K562 (cell line): ENCODE data around the gene KIAA2012. TPM values are rescaled to one million over a fixed set of nuclear protein-coding genes. Genes with fewer than 3 reads are reported as not detected.

Experiments used
- ATAC-seq: fragments of 200-7000 bp; cut with Tn5 transposase; 3 replicates; pipeline ENCODE4 v1.9.1; 2020; ENCODE audit warnings: moderate library complexity
- BruUV-seq: library from RNA; stranded (reverse); fragments of 400-500 nt; replicated peaks from 2 replicates; lab custom pipeline; 2021; lab: Mats Ljungman, UMichigan
- CTCF ChIA-PET: fragments of 300-600 bp; formaldehyde crosslinking; extraction: SDS; loops from one replicate; lab custom pipeline; 2021; ENCODE audit warnings: low intra/inter-chr PET ratio; lab: Yijun Ruan, JAX
- POLR2A ChIA-PET: fragments of 300-600, 350-650 bp; sonication (Branson Sonifier 250); formaldehyde crosslinking; extraction: SDS; loops from one replicate; lab custom pipeline; 2021; ENCODE audit warnings: antibody characterized with exemption, inconsistent platforms; lab: Yijun Ruan, JAX
- DNase-seq, 4 experiments: peaks; one replicate each; pipeline versions ENCODE4 v3.0.0 to v3.0.0-alpha.2; 2011 to 2018; ENCODE audit warnings: low spot score in 3 of 4, mixed read lengths in 3 of 4; ENCODE audit errors: extremely low read depth in 1 of 4
- FAIRE-seq: peaks from 2 replicates; lab custom pipeline; 2011; peaks lifted over from hg19 to GRCh38; lab: Jason Lieb, UNC
- H2AFZ ChIP-seq: 2 replicates; pipeline ENCODE4 v1.6.0; 2011; ENCODE audit warnings: low read depth, low read length, control low read depth, inconsistent platforms
- H3K27ac ChIP-seq: fragments of 200-600 bp; 3 replicates; pipeline ENCODE4 v1.8.0; 2011; ENCODE audit warnings: low read depth, mild to moderate bottlenecking, control low read depth, inconsistent platforms, low read length, moderate library complexity, mixed read lengths; ENCODE audit errors: extremely low read depth
- H3K27me3 ChIP-seq, 2 experiments: fragments of 300-600 bp in 1 of 2; 2 replicates in 1 of 2; 3 replicates in 1 of 2; pipeline versions ENCODE4 v1.6.0 to v1.8.0; 2011; ENCODE audit warnings: inconsistent platforms in 2 of 2, low read length in 2 of 2, mild to moderate bottlenecking in 1 of 2, mixed read lengths in 1 of 2, moderate library complexity in 1 of 2; ENCODE audit not compliant: control insufficient read depth in 2 of 2, insufficient read depth in 2 of 2
- H3K36me3 ChIP-seq: fragments of 300-600 bp; 3 replicates; pipeline ENCODE4 v1.8.0; 2011; ENCODE audit warnings: mild to moderate bottlenecking, low read length, inconsistent platforms; ENCODE audit not compliant: control insufficient read depth, insufficient read depth
- H3K4me1 ChIP-seq, 2 experiments: fragments of 200-600 bp in 1 of 2; replicated peaks in 1 of 2; 2 replicates in 1 of 2; 3 replicates in 1 of 2; pipeline versions ENCODE4 v1.5.1 to v1.8.0; 2011; ENCODE audit warnings: inconsistent platforms in 2 of 2, low read length in 2 of 2, mild to moderate bottlenecking in 1 of 2, mixed read lengths in 1 of 2, moderate library complexity in 1 of 2; ENCODE audit not compliant: control insufficient read depth in 2 of 2, insufficient read depth in 2 of 2
- H3K4me2 ChIP-seq: 2 replicates; pipeline ENCODE4 v1.6.1; 2011; ENCODE audit warnings: low read length, control low read depth, inconsistent platforms, mixed read lengths; ENCODE audit not compliant: insufficient read depth
- H3K4me3 ChIP-seq: fragments of 200-600 bp; sonication (generic), shearing (Covaris generic); 2 replicates; pipeline ENCODE4 v1.5.1; 2016; ENCODE audit warnings: control low read depth, inconsistent platforms
- H3K79me2 ChIP-seq: fragments of 200-600 bp; 3 replicates; pipeline ENCODE4 v1.8.0; 2011; ENCODE audit warnings: low read length, inconsistent platforms; ENCODE audit not compliant: control insufficient read depth, insufficient read depth
- H3K9ac ChIP-seq, 2 experiments: 2 replicates each; pipeline versions ENCODE4 v1.6.0 to v1.6.1; 2011; ENCODE audit warnings: low read depth in 2 of 2, low read length in 2 of 2, control low read depth in 1 of 2, inconsistent platforms in 1 of 2, mild to moderate bottlenecking in 1 of 2, mixed read lengths in 1 of 2; ENCODE audit not compliant: insufficient read depth in 1 of 2
- H3K9me1 ChIP-seq: one replicate; pipeline ENCODE4 v1.6.0; 2011; ENCODE audit warnings: inconsistent platforms, mild to moderate bottlenecking, low read length, moderate library complexity; ENCODE audit not compliant: control insufficient read depth, insufficient read depth
- H3K9me3 ChIP-seq: replicated peaks from 2 replicates; pipeline ENCODE4 v1.5.1; 2011; ENCODE audit warnings: low read depth, low read length, inconsistent platforms; ENCODE audit not compliant: control insufficient read depth, insufficient read depth
- H4K20me1 ChIP-seq: replicated peaks from 2 replicates; pipeline ENCODE4 v1.6.1; 2011; ENCODE audit warnings: low read length, inconsistent platforms, mixed read lengths; ENCODE audit not compliant: control insufficient read depth, insufficient read depth
- CHCHD3 ChIP-seq: fragments of 250-450 bp; sonication (Bioruptor Pico); IDR thresholded peaks from 2 replicates; pipeline ENCODE4 v2.1.2; 2022; ENCODE audit warnings: mild to moderate bottlenecking
- FIP1L1 ChIP-seq: fragments of 200-400 bp; formaldehyde crosslinking; IDR thresholded peaks from 2 replicates; pipeline ENCODE4 v1.6.1; 2018; ENCODE audit warnings: mild to moderate bottlenecking, low read depth, low read length; ENCODE audit not compliant: poor library complexity, severe bottlenecking
- HSF4 ChIP-seq: fragments of 250-450 bp; sonication (Bioruptor Pico); IDR thresholded peaks from 2 replicates; pipeline ENCODE4 v2.1.2; 2022; ENCODE audit warnings: mild to moderate bottlenecking, moderate library complexity, borderline replicate concordance
- JUN ChIP-seq, 2 experiments: sonication (generic) in 1 of 2; formaldehyde crosslinking in 1 of 2; IDR thresholded peaks; 2 replicates each; pipeline versions ENCODE4 v1.6.1 to v1.8.0; 2012 to 2022; ENCODE audit warnings: borderline replicate concordance in 2 of 2, mild to moderate bottlenecking in 2 of 2, improper control_type of control experiment in 1 of 2, low read depth in 1 of 2, low read length in 1 of 2, missing genetic modification reagents in 1 of 2
- MEF2A ChIP-seq: IDR thresholded peaks from 2 replicates; pipeline ENCODE4 v1.6.1; 2011; ENCODE audit warnings: low read depth, mild to moderate bottlenecking, low read length, moderate library complexity; ENCODE audit not compliant: control insufficient read depth
- NFXL1 ChIP-seq: fragments of 450-650 bp; formaldehyde crosslinking; IDR thresholded peaks from 2 replicates; pipeline ENCODE4 v1.4.0; 2021; ENCODE audit warnings: mild to moderate bottlenecking
- POLR2G ChIP-seq: fragments of 200-400 bp; formaldehyde crosslinking; IDR thresholded peaks from 2 replicates; pipeline ENCODE4 v1.6.1; 2017; ENCODE audit warnings: low read depth, mild to moderate bottlenecking, antibody characterized with exemption, low read length, moderate library complexity
- RERE ChIP-seq: sonication (generic); formaldehyde crosslinking; IDR thresholded peaks from 2 replicates; pipeline ENCODE4 v1.8.0; 2023; ENCODE audit warnings: missing genetic modification reagents, mild to moderate bottlenecking, borderline replicate concordance
- TBP ChIP-seq: optimal IDR thresholded peaks from 2 replicates; pipeline ENCODE3; 2011; ENCODE audit warnings: low read depth, low read length, improper control_type of control experiment
- ZC3H4 ChIP-seq: sonication (generic); formaldehyde crosslinking; IDR thresholded peaks from 2 replicates; pipeline ENCODE4 v1.9.0; 2021; ENCODE audit warnings: missing genetic modification reagents, borderline replicate concordance
- ZNF140 ChIP-seq: fragments of 250-450 bp; sonication (Bioruptor Pico); IDR thresholded peaks from 2 replicates; pipeline ENCODE4 v1.8.0; 2021; ENCODE audit warnings: moderate library complexity, mild to moderate bottlenecking, inconsistent platforms
- WGBS: fragments of 100-300 bp; shearing (Covaris generic); methylation state at CpG from one replicate; pipeline ENCODE4 v1.1.6; 2016; ENCODE audit warnings: low coverage, mixed read lengths; ENCODE audit not compliant: insufficient coverage; ENCODE audit errors: missing lambda C conversion rate; 5-methylcytosine and 5-hydroxymethylcytosine counted together
- in situ Hi-C: fragments of 300-500 bp; cut with MboI; formaldehyde crosslinking; loops from 4 replicates; pipeline ENCODE4 v1.15.0; 2018; ENCODE audit warnings: inconsistent platforms, mixed read lengths
- intact Hi-C: fragments of 100-400 bp; cut with micrococcal nuclease; formaldehyde crosslinking; loops from 2 replicates; pipeline ENCODE4 v1.14.2; 2022
- polyA plus RNA-seq, 8 experiments: library from polyadenylated mRNA; depleted of rRNA in 4 of 8; stranded (reverse) in 5 of 8; unstranded in 3 of 8; fragments of >200 nt; fragmentation: Nextera tagmentation in 2 of 8; fragmentation: Illumina TruSeq in 1 of 8; extraction: Ambion mirVana in 2 of 8; extraction: Trizol in 1 of 8; gene quantifications; 2 replicates each; pipeline versions ENCODE4 v1.2.1 to v1.2.3, GENCODE V29; 2011 to 2014; ENCODE audit warnings: inconsistent platforms in 1 of 8, missing spikeins in 1 of 8
- total RNA-seq, 7 experiments: library from RNA; depleted of rRNA in 6 of 7; stranded (reverse); fragments of >200 nt in 6 of 7; fragmentation: Illumina TruSeq in 2 of 7; extraction: Trizol in 2 of 7; gene quantifications; 2 replicates each; pipeline versions ENCODE4 v1.2.1 to v1.2.3, GENCODE V29; 2011 to 2021; ENCODE audit warnings: low replicate concordance in 1 of 7

Gene KIAA2012
- total and polyA plus RNA-seq, 9 of the 15 experiments (the other 6 are each of a cell fraction or from before 2014, with no cell fraction given): not detected

DNA sequence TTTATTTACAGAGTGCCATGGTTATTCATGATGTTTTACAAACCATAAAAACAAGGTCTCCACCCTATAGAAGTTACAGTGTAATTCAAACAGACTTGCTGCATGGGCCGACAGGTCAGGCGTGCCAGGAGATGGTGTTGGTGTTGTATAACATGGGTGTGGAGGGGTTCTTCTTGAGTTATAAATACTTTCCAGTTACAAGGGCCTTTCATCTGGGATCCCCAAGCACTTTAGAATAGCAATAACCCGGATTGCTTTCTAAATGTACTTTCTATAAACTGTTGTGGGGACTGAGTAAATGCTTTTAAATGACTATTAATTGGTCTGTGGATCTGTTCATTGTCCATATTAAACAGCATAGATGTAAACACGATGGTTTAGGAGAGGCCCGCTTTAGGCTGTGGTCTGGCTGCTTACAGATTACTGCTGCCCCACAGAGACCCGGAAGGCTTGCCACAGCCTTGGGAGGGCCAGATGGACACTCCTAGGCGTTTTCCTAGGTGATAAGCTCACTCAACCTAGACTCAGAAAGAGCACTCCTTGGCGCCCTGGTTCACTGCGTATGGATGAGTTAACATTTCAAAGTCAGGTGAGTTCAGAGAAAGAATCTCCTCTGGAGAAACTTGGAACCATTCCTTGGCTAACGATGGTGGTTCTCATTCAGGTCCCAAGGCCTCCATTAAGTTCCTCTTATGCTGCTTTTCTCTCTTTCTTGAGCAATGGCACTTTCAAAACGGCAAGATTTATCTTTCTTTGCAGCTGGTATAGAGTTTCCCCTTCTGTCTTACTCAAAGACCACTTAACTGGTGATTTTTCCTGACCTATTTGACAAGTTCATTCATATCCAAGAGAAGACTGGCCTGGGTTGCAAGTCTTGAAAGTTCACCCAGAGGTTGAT is 3.6 kb upstream of the KIAA2012 start (continued):
- TF ChIP-seq ZC3H4 (CRISPR knock-in tag) (no peak), POLR2G (no peak), RERE (no peak)

DNA sequence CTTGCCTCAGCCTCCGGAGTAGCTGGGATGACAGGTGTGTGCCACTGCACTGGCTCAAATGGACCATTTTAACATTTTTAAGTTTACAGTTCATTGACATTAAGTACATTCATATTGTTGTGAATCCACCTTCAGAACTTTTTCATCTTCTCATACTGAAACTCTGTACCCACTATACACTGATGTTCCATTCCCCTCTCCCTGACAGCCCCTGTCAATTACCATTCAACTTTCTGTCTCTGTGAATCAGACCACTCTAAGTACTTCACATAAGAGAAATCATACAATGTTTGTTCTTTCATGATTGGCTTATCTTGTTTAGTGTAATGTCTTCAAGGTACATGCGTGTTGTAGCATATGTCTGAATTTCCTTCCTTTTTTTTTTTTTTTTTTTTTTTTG is 1.9 kb upstream of the KIAA2012 start:
- CTCF ChIA-PET: no interaction called here
- FAIRE-seq (no peak), ATAC-seq (no peak), DNase-seq (no peak)
- Histone ChIP-seq H3K4me2 (no peak overlapping the region), H3K4me1 (peaks cover 0 to 19% of the 10 kb centered on the region in 2 experiments; a peak in 3 of 5 replicates), H4K20me1 (no peaks in the 10 kb centered on the region), H3K9me3 (no peaks in the 10 kb centered on the region), H3K36me3 (no peaks in the 10 kb centered on the region), H3K9me1 (no peaks in the 10 kb centered on the region), H3K27ac (no peak overlapping the region), H3K79me2 (no peaks in the 10 kb centered on the region), H3K9ac (no peak overlapping the region), H3K27me3 (no peaks in the 10 kb centered on the region; a peak in 1 of 5 replicates), H2AFZ (no peak overlapping the region), H3K4me3 (no peak overlapping the region)
- intact Hi-C loops (no loop called here), in situ Hi-C loops (no loop called here)
- POLR2A ChIA-PET: no interaction called here
- no TSS peak for BruUV-seq
- WGBS: 64% methylated on average over 1 of the region's 2 CpGs
- no peak for TF ChIP-seq MEF2A
- no peak for TF ChIP-seq FIP1L1
- TF ChIP-seq ZNF140 (CRISPR knock-in tag): no peak
- TF ChIP-seq TBP: no peak
- no peak for TF ChIP-seq NFXL1 (CRISPR knock-in tag)
- TF ChIP-seq HSF4 (CRISPR knock-in tag): no peak
- TF ChIP-seq JUN (IDR thresholded peaks at IDR 0.05; ENCODE audit: borderline replicate concordance, low read depth, low read length): no peak
- TF ChIP-seq JUN (CRISPR knock-in tag; IDR thresholded peaks at IDR 0.05; ENCODE audit: borderline replicate concordance): no peak
- no peak for TF ChIP-seq CHCHD3 (CRISPR knock-in tag)
